ENCODE results near the gene ZNF423.

DNA sequence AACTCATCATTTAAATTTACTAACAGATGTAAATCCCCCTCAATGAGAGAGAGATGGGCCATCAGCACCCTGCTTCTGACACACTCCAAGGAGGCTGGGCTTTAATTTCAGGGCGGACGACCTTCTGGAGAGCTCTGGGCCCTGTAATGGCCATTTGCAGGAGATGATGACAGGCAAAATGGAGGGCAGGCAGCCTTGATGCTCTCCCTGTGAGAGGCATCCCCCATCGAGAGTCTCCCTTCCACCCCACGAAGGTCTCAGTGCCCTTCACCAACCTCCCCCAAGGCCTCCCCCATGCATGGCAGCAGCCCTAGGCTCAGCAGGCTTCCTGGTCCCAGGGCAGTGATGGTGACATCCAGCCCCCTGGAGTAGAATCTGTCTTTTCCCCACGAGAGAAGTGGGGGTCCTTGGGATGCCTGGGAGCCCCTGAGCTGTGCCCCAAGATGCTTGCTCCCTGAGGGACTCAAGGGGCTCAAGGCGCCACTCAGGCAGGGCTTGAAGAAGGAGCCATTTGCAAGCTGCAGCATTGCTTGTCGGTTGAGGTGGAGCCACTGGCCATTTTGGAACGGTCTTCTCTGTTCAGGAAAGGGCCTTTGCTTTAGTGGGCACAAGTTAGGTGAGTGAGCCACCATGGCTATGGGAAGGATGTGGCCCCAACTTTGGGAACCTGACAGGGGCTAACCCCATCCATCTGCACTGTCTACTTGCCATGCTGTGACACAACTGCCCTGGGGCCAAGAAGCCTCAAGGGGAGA, 399.7 kb downstream of the ZNF423 start:
- no peak for TF ChIP-seq HNRNPH1 (optimal IDR thresholded peaks at IDR 0.05; ENCODE audit: low read depth, low read length)
- TF ChIP-seq SRSF9 (IDR thresholded peaks at IDR 0.05; ENCODE audit: borderline replicate concordance, low read depth, low read length): no peak
- TF ChIP-seq CREBBP (IDR thresholded peaks at IDR 0.05; ENCODE audit: low read depth, low read length): no peak
- no peak for TF ChIP-seq KLF1 (tag; IDR thresholded peaks at IDR 0.05)
- TF ChIP-seq ZNF274 (IDR thresholded peaks at IDR 0.05; ENCODE audit: borderline replicate concordance, low read depth, low read length): no peak
- no peak for TF ChIP-seq POLR2A (conservative IDR thresholded peaks at IDR 0.05)
- TF ChIP-seq, protein P1, sequence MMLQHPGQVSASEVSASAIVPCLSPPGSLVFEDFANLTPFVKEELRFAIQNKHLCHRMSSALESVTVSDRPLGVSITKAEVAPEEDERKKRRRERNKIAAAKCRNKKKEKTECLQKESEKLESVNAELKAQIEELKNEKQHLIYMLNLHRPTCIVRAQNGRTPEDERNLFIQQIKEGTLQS (IDR thresholded peaks at IDR 0.05): no peak
- TF ChIP-seq, protein P1 (CRISPR knock-in tag; conservative IDR thresholded peaks at IDR 0.05): no peak
- no peak for TF ChIP-seq ZSCAN29 (IDR thresholded peaks at IDR 0.05)
- TF ChIP-seq, protein P2, sequence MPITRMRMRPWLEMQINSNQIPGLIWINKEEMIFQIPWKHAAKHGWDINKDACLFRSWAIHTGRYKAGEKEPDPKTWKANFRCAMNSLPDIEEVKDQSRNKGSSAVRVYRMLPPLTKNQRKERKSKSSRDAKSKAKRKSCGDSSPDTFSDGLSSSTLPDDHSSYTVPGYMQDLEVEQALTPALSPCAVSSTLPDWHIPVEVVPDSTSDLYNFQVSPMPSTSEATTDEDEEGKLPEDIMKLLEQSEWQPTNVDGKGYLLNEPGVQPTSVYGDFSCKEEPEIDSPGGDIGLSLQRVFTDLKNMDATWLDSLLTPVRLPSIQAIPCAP (CRISPR knock-in tag; IDR thresholded peaks at IDR 0.05; ENCODE audit: borderline replicate concordance): no peak
- TF ChIP-seq, protein P3, sequence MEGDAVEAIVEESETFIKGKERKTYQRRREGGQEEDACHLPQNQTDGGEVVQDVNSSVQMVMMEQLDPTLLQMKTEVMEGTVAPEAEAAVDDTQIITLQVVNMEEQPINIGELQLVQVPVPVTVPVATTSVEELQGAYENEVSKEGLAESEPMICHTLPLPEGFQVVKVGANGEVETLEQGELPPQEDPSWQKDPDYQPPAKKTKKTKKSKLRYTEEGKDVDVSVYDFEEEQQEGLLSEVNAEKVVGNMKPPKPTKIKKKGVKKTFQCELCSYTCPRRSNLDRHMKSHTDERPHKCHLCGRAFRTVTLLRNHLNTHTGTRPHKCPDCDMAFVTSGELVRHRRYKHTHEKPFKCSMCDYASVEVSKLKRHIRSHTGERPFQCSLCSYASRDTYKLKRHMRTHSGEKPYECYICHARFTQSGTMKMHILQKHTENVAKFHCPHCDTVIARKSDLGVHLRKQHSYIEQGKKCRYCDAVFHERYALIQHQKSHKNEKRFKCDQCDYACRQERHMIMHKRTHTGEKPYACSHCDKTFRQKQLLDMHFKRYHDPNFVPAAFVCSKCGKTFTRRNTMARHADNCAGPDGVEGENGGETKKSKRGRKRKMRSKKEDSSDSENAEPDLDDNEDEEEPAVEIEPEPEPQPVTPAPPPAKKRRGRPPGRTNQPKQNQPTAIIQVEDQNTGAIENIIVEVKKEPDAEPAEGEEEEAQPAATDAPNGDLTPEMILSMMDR (IDR thresholded peaks at IDR 0.05 in 2 of 3, conservative IDR thresholded peaks at IDR 0.05 in 1 of 3; ENCODE audit: insufficient read depth in 2 of 3, low read depth in 1 of 3, low read length in 3 of 3): no peak
- no peak for TF ChIP-seq ZC3H8 (IDR thresholded peaks at IDR 0.05)
- no peak for TF ChIP-seq ZNF3 (CRISPR knock-in tag; IDR thresholded peaks at IDR 0.05)
- TF ChIP-seq, protein P4, sequence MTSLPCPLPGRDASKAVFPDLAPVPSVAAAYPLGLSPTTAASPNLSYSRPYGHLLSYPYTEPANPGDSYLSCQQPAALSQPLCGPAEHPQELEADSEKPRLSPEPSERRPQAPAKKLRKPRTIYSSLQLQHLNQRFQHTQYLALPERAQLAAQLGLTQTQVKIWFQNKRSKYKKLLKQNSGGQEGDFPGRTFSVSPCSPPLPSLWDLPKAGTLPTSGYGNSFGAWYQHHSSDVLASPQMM (CRISPR knock-in tag; IDR thresholded peaks at IDR 0.05): no peak
